ENCODE results near the gene CYP2W1. TPM values are rescaled to one million over a fixed set of nuclear protein-coding genes. Genes with fewer than 3 reads are reported as not detected.

The CYP2W1 gene
- total RNA-seq, 1 donor from 2014 or later, result not detected

GRCh38 chr7:1028044-1028770 is 45.2 kb downstream of the CYP2W1 start:
- peak overlapping the region; percentile 78 to 91 for H3K27ac ChIP-seq
- peak overlapping the region; percentile 83 to 86 for H3K4me3 ChIP-seq
- DNase-seq (ENCODE audit: low spot score in 2 of 2), result peak; percentile 56 to 94
- no peaks in the 10 kb centered on the region for H3K9me3 ChIP-seq
- H3K36me3 ChIP-seq, result peaks cover 0 to 20% of the 10 kb centered on the region in 2 donors
- peaks cover 0 to 20% of the 10 kb centered on the region in 2 donors for H3K4me1 ChIP-seq
- intact Hi-C loops (cut with DNase I), result loop anchor here (1.0 to 2.0 kb wide), 4 partner anchors 15 to 37 kb away; no protein-coding TSS in a partner anchor
- no peak for TF ChIP-seq CTCF (IDR thresholded peaks at IDR 0.05)
- H3K27me3 ChIP-seq, result no peaks in the 10 kb centered on the region

GRCh38 chr7:1028775-1029636 is 46.0 kb downstream of the CYP2W1 start:
- Histone ChIP-seq H3K4me1 (peaks cover 0 to 20% of the 10 kb centered on the region in 2 donors), H3K27me3 (no peaks in the 10 kb centered on the region), H3K9me3 (no peaks in the 10 kb centered on the region), H3K36me3 (peaks cover 0 to 19% of the 10 kb centered on the region in 2 donors), H3K4me3 (peak overlapping the region; percentile 83 to 86), H3K27ac (peak overlapping the region; percentile 78 to 91)
- peak; percentile 82 to 94 for DNase-seq (ENCODE audit: low spot score in 2 of 2)
- intact Hi-C loops (cut with DNase I), result loop anchor here (1.0 to 2.0 kb wide), 4 partner anchors 14 to 36 kb away; no protein-coding TSS in a partner anchor
- TF ChIP-seq CTCF (IDR thresholded peaks at IDR 0.05), result no peak

GRCh38 chr7:1029637-1030443 is 46.9 kb downstream of the CYP2W1 start:
- Histone ChIP-seq H3K4me3 (no peak overlapping the region), H3K36me3 (peaks cover 0 to 15% of the 10 kb centered on the region in 2 donors), H3K27ac (peak overlapping the region; percentile 78 to 91), H3K4me1 (peaks cover 0 to 20% of the 10 kb centered on the region in 2 donors), H3K9me3 (no peaks in the 10 kb centered on the region), H3K27me3 (no peaks in the 10 kb centered on the region)
- intact Hi-C loops (cut with DNase I), result loop anchor here (2.0 kb wide), 1 partner anchor 37 kb away; no protein-coding TSS in a partner anchor
- no peak for DNase-seq (ENCODE audit: low spot score in 2 of 2)
- TF ChIP-seq CTCF (IDR thresholded peaks at IDR 0.05), result no peak

- DNase-seq (ENCODE audit: low spot score in 2 of 2), result no peak
- Histone ChIP-seq H3K9me3 (no peaks in the 10 kb centered on the region), H3K27me3 (no peaks in the 10 kb centered on the region), H3K4me1 (peaks cover 0 to 20% of the 10 kb centered on the region in 2 donors), H3K36me3 (peaks cover 0 to 9% of the 10 kb centered on the region in 2 donors), H3K4me3 (no peak overlapping the region), H3K27ac (no peak overlapping the region)
- intact Hi-C loops (cut with DNase I), result no loop called here
- no peak for TF ChIP-seq CTCF (IDR thresholded peaks at IDR 0.05)
These were observed 47.6 kb downstream of the CYP2W1 start for GRCh38 chr7:1030444-1031070.

All from ascending aorta (tissue), 2 donors.